ENCODE data around the gene SPSB1.

GRCh38 chr1:9256332-9256731, 36.4 kb upstream of the SPSB1 start:
- no peak for TF ChIP-seq EGR1 (IDR thresholded peaks at IDR 0.05)
- no peak for TF ChIP-seq TEAD4 (IDR thresholded peaks at IDR 0.05)
- no peak for TF ChIP-seq REST (IDR thresholded peaks at IDR 0.05; ENCODE audit: low read depth)
- TF ChIP-seq EP300 (IDR thresholded peaks at IDR 0.05; ENCODE audit: borderline replicate concordance) = no peak
- TF ChIP-seq YY1 (IDR thresholded peaks at IDR 0.05; ENCODE audit: low read depth) = no peak
- TF ChIP-seq CREB1 (IDR thresholded peaks at IDR 0.05; ENCODE audit: low read depth) = no peak
- no peak for TF ChIP-seq NFIC (IDR thresholded peaks at IDR 0.05)
